ENCODE results near the gene FHOD3. TPM values are rescaled to one million over a fixed set of nuclear protein-coding genes. Genes with fewer than 3 reads are reported as not detected.

The FHOD3 gene
- total RNA-seq, 1 donor from 2014 or later: 16.3 TPM

- Mint-ChIP-seq H3K27ac (no peak overlapping the region), H3K27me3 (ENCODE audit: low read depth) (peaks cover 23% of the 10 kb centered on the region), H3K36me3 (no peaks in the 10 kb centered on the region), H3K4me1 (peaks cover 17% of the 10 kb centered on the region), H3K9me3 (no peaks in the 10 kb centered on the region), H3K4me3 (no peak overlapping the region)
- DNase-seq (ENCODE audit: low spot score in 2 of 2, unreplicated experiment in 2 of 2): no peak
- no peak for TF ChIP-seq CTCF (IDR thresholded peaks at IDR 0.05; ENCODE audit: unreplicated experiment)
These were observed 4.4 kb downstream of the FHOD3 start for GRCh38 chr18:36301884-36302283.

GRCh38 chr18:36302676-36303075 is 5.2 kb downstream of the FHOD3 start:
- H3K36me3 Mint-ChIP-seq: no peaks in the 10 kb centered on the region
- H3K4me1 Mint-ChIP-seq: peaks cover 17% of the 10 kb centered on the region
- no peak overlapping the region for H3K27ac Mint-ChIP-seq
- TF ChIP-seq CTCF (IDR thresholded peaks at IDR 0.05; ENCODE audit: unreplicated experiment): no peak
- H3K27me3 Mint-ChIP-seq (ENCODE audit: low read depth): peaks cover 23% of the 10 kb centered on the region
- H3K4me3 Mint-ChIP-seq: no peak overlapping the region
- DNase-seq (ENCODE audit: low spot score in 2 of 2, unreplicated experiment in 2 of 2): no peak
- no peaks in the 10 kb centered on the region for H3K9me3 Mint-ChIP-seq

GRCh38 chr18:36303211-36303844 is 5.8 kb downstream of the FHOD3 start:
- DNase-seq (ENCODE audit: low spot score in 2 of 2, unreplicated experiment in 2 of 2): no peak
- H3K4me3 Mint-ChIP-seq: no peak overlapping the region
- no peaks in the 10 kb centered on the region for H3K9me3 Mint-ChIP-seq
- peaks cover 17% of the 10 kb centered on the region for H3K4me1 Mint-ChIP-seq
- no peak for TF ChIP-seq CTCF (IDR thresholded peaks at IDR 0.05; ENCODE audit: unreplicated experiment)
- H3K36me3 Mint-ChIP-seq: no peaks in the 10 kb centered on the region
- peaks cover 23% of the 10 kb centered on the region for H3K27me3 Mint-ChIP-seq (ENCODE audit: low read depth)
- no peak overlapping the region for H3K27ac Mint-ChIP-seq

- TF ChIP-seq CTCF (IDR thresholded peaks at IDR 0.05; ENCODE audit: unreplicated experiment): no peak
- no peak overlapping the region for H3K27ac Mint-ChIP-seq
- H3K4me1 Mint-ChIP-seq: peaks cover 28% of the 10 kb centered on the region
- H3K4me3 Mint-ChIP-seq: no peak overlapping the region
- no peaks in the 10 kb centered on the region for H3K9me3 Mint-ChIP-seq
- H3K36me3 Mint-ChIP-seq: no peaks in the 10 kb centered on the region
- peaks cover 12% of the 10 kb centered on the region for H3K27me3 Mint-ChIP-seq (ENCODE audit: low read depth)
- DNase-seq (ENCODE audit: low spot score in 2 of 2, unreplicated experiment in 2 of 2): no peak
These were observed 7.2 kb downstream of the FHOD3 start for GRCh38 chr18:36304723-36305122.

GRCh38 chr18:36305375-36305774 is 7.9 kb downstream of the FHOD3 start:
- DNase-seq (ENCODE audit: low spot score in 2 of 2, unreplicated experiment in 2 of 2): no peak
- Mint-ChIP-seq H3K9me3 (no peaks in the 10 kb centered on the region), H3K27ac (no peak overlapping the region), H3K36me3 (no peaks in the 10 kb centered on the region), H3K4me1 (peaks cover 32% of the 10 kb centered on the region), H3K4me3 (no peak overlapping the region), H3K27me3 (ENCODE audit: low read depth) (peaks cover 9% of the 10 kb centered on the region)
- no peak for TF ChIP-seq CTCF (IDR thresholded peaks at IDR 0.05; ENCODE audit: unreplicated experiment)

- H3K4me1 Mint-ChIP-seq: peaks cover 27% of the 10 kb centered on the region
- no peak for DNase-seq (ENCODE audit: low spot score in 2 of 2, unreplicated experiment in 2 of 2)
- H3K36me3 Mint-ChIP-seq: no peaks in the 10 kb centered on the region
- peaks cover 8% of the 10 kb centered on the region for H3K27me3 Mint-ChIP-seq (ENCODE audit: low read depth)
- H3K27ac Mint-ChIP-seq: no peak overlapping the region
- H3K9me3 Mint-ChIP-seq: no peaks in the 10 kb centered on the region
- no peak for TF ChIP-seq CTCF (IDR thresholded peaks at IDR 0.05; ENCODE audit: unreplicated experiment)
- H3K4me3 Mint-ChIP-seq: no peak overlapping the region
These were observed 10.0 kb downstream of the FHOD3 start for GRCh38 chr18:36307513-36307912.
